ENCODE data around the gene C3orf20.

DNA sequence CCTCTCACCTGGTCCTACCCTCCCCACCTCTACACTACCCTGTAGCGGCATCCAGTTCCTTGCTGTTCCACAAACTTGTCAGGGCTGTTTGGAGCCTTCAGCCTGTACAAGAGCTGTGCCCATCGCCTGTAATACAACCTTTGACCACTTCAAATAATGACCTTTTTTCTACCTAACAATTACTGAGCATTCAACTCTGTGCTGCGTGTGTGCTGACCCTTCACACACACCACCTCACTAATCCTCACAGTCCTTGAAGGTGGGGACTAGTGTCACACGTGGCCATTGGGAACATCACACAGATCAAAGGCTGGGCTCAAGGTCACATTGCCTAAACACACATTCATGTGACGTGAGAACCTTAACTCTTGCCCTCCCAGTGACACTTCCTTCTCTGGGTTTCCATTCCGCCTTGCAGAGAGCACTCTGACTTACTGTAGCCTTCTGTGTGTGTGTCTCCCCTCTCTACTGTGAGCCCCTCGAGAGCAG lies 3.1 kb downstream of the C3orf20 start:
- TF ChIP-seq NR2F2 (IDR thresholded peaks at IDR 0.05; ENCODE audit: borderline replicate concordance, low read depth): peak; percentile 89
- peak; percentile 73 to 91; a peak in 3 of 4 replicates for TF ChIP-seq EP300 (IDR thresholded peaks at IDR 0.05; ENCODE audit: low read depth in 2 of 2, low read length in 2 of 2)
- peak; percentile 94 for TF ChIP-seq EP300 (CRISPR knock-in tag; IDR thresholded peaks at IDR 0.05; ENCODE audit: borderline replicate concordance)
- TF ChIP-seq, protein P1, sequence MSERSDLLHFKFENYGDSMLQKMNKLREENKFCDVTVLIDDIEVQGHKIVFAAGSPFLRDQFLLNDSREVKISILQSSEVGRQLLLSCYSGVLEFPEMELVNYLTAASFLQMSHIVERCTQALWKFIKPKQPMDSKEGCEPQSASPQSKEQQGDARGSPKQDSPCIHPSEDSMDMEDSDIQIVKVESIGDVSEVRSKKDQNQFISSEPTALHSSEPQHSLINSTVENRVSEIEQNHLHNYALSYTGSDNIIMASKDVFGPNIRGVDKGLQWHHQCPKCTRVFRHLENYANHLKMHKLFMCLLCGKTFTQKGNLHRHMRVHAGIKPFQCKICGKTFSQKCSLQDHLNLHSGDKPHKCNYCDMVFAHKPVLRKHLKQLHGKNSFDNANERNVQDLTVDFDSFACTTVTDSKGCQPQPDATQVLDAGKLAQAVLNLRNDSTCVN (CRISPR knock-in tag; IDR thresholded peaks at IDR 0.05; ENCODE audit: borderline replicate concordance): peak; percentile 64; the same call in 1 of the 2 replicates
- no peak for TF ChIP-seq POLR2AphosphoS5 (IDR thresholded peaks at IDR 0.05; ENCODE audit: low read depth, low read length)
- TF ChIP-seq, protein P2, sequence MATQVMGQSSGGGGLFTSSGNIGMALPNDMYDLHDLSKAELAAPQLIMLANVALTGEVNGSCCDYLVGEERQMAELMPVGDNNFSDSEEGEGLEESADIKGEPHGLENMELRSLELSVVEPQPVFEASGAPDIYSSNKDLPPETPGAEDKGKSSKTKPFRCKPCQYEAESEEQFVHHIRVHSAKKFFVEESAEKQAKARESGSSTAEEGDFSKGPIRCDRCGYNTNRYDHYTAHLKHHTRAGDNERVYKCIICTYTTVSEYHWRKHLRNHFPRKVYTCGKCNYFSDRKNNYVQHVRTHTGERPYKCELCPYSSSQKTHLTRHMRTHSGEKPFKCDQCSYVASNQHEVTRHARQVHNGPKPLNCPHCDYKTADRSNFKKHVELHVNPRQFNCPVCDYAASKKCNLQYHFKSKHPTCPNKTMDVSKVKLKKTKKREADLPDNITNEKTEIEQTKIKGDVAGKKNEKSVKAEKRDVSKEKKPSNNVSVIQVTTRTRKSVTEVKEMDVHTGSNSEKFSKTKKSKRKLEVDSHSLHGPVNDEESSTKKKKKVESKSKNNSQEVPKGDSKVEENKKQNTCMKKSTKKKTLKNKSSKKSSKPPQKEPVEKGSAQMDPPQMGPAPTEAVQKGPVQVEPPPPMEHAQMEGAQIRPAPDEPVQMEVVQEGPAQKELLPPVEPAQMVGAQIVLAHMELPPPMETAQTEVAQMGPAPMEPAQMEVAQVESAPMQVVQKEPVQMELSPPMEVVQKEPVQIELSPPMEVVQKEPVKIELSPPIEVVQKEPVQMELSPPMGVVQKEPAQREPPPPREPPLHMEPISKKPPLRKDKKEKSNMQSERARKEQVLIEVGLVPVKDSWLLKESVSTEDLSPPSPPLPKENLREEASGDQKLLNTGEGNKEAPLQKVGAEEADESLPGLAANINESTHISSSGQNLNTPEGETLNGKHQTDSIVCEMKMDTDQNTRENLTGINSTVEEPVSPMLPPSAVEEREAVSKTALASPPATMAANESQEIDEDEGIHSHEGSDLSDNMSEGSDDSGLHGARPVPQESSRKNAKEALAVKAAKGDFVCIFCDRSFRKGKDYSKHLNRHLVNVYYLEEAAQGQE (IDR thresholded peaks at IDR 0.05; ENCODE audit: borderline replicate concordance in 1 of 2, low read depth in 1 of 2, low read length in 2 of 2): peak in 1 of 2 experiments; percentile 67; a peak in 1 of 4 replicates
- TF ChIP-seq GABPB1 (CRISPR knock-in tag; IDR thresholded peaks at IDR 0.05): peak; percentile 39; the same call in 1 of the 2 replicates
- TF ChIP-seq, protein P3, sequence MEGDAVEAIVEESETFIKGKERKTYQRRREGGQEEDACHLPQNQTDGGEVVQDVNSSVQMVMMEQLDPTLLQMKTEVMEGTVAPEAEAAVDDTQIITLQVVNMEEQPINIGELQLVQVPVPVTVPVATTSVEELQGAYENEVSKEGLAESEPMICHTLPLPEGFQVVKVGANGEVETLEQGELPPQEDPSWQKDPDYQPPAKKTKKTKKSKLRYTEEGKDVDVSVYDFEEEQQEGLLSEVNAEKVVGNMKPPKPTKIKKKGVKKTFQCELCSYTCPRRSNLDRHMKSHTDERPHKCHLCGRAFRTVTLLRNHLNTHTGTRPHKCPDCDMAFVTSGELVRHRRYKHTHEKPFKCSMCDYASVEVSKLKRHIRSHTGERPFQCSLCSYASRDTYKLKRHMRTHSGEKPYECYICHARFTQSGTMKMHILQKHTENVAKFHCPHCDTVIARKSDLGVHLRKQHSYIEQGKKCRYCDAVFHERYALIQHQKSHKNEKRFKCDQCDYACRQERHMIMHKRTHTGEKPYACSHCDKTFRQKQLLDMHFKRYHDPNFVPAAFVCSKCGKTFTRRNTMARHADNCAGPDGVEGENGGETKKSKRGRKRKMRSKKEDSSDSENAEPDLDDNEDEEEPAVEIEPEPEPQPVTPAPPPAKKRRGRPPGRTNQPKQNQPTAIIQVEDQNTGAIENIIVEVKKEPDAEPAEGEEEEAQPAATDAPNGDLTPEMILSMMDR (CRISPR knock-in tag; IDR thresholded peaks at IDR 0.05): peak; percentile 20; the same call in 1 of the 2 replicates
- no peak; the same call in 1 of the 2 replicates for TF ChIP-seq SMC3 (IDR thresholded peaks at IDR 0.05; ENCODE audit: low read length)
- no peak for TF ChIP-seq NR1H2 (CRISPR knock-in tag; IDR thresholded peaks at IDR 0.05; ENCODE audit: borderline replicate concordance, low read depth)
- TF ChIP-seq CREB1 (IDR thresholded peaks at IDR 0.05): peak; percentile 91
- TF ChIP-seq CREB1 (CRISPR knock-in tag; IDR thresholded peaks at IDR 0.05): peak; percentile 92
- TF ChIP-seq NR2F1 (CRISPR knock-in tag; IDR thresholded peaks at IDR 0.05): peak; percentile 79 to 82
- no peak for TF ChIP-seq SIN3A (IDR thresholded peaks at IDR 0.05; ENCODE audit: borderline replicate concordance, low read depth, low read length)

All from HepG2 (cell line).